Measurements from ENCODE around the gene PLEKHG7.
"Not testable (repeated sequence)": the region's sequence is repeated elsewhere in the genome, so short reads cannot be mapped to it uniquely, and the experiment has no call there.

Gene PLEKHG7

GRCh38 chr12:92665496-92665895 is 37.3 kb upstream of the PLEKHG7 start:
- no peak overlapping the region for H3K4me3 ChIP-seq (ENCODE audit: low read length)
- DNase-seq (ENCODE audit: low read depth): no peak
- TF ChIP-seq CTCF (conservative IDR thresholded peaks at IDR 0.05; ENCODE audit: low read depth, low read length): no peak

- no peak for DNase-seq (ENCODE audit: low read depth)
These were observed 34.0 kb upstream of the PLEKHG7 start for GRCh38 chr12:92668739-92669138.

GRCh38 chr12:92671524-92671923 is 31.3 kb upstream of the PLEKHG7 start:
- not testable (repeated sequence) for H3K4me3 ChIP-seq (ENCODE audit: low read length); DNase-seq (ENCODE audit: low read depth)

More at GRCh38 chr12:92668739-92669138, 34.0 kb upstream of the PLEKHG7 start:
- H3K4me3 ChIP-seq (ENCODE audit: low read length): no peak overlapping the region
- TF ChIP-seq CTCF (conservative IDR thresholded peaks at IDR 0.05; ENCODE audit: low read depth, low read length): no peak

GRCh38 chr12:92673756-92674155 is 29.0 kb upstream of the PLEKHG7 start:
- DNase-seq (ENCODE audit: low read depth): no peak
- no peak for TF ChIP-seq CTCF (conservative IDR thresholded peaks at IDR 0.05; ENCODE audit: low read depth, low read length)
- no peak overlapping the region for H3K4me3 ChIP-seq (ENCODE audit: low read length)

- no peak for TF ChIP-seq CTCF (conservative IDR thresholded peaks at IDR 0.05; ENCODE audit: low read depth, low read length)
- DNase-seq (ENCODE audit: low read depth): no peak
- no peak overlapping the region for H3K4me3 ChIP-seq (ENCODE audit: low read length)
These were observed 28.3 kb upstream of the PLEKHG7 start for GRCh38 chr12:92674500-92674899.

GRCh38 chr12:92675092-92675865 is 27.5 kb upstream of the PLEKHG7 start:
- no peak overlapping the region for H3K4me3 ChIP-seq (ENCODE audit: low read length)
- no peak for DNase-seq (ENCODE audit: low read depth)
- no peak for TF ChIP-seq CTCF (conservative IDR thresholded peaks at IDR 0.05; ENCODE audit: low read depth, low read length)

GRCh38 chr12:92676710-92677109 is 26.1 kb upstream of the PLEKHG7 start:
- DNase-seq (ENCODE audit: low read depth): no peak
- TF ChIP-seq CTCF (conservative IDR thresholded peaks at IDR 0.05; ENCODE audit: low read depth, low read length): no peak
- H3K4me3 ChIP-seq (ENCODE audit: low read length): no peak overlapping the region

Data from retinal pigment epithelial cell (primary cell).